ENCODE measurements around the gene DACH2. TPM values are rescaled to one million over a fixed set of nuclear protein-coding genes. Genes with fewer than 3 reads are reported as not detected.

Gene DACH2
- total RNA-seq, 4 donors from 2014 or later = 0.37 TPM; not detected in 3

DNA sequence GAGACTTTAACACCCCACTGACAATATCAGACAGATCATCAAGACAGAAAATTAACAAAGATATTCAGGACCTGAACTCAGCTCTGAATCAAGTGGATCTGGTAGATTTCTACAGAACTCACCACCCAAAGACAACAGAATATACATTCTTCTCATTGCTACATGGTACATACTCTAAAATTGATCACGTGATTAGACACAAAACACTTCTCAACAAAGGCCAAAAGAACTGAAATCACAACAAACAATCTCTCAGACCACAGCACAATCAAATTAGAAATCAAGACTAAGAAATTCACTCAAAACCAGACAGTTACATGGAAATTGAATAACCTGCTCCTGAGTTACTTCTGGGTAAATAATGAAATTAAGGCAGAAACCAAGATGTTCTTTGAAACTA is 49.6 kb downstream of the DACH2 start:
- intact Hi-C loops (cut with DNase I; ENCODE audit: low total_unique reads) = no loop called here
- H3K27me3 ChIP-seq = no peaks in the 10 kb centered on the region

DNA sequence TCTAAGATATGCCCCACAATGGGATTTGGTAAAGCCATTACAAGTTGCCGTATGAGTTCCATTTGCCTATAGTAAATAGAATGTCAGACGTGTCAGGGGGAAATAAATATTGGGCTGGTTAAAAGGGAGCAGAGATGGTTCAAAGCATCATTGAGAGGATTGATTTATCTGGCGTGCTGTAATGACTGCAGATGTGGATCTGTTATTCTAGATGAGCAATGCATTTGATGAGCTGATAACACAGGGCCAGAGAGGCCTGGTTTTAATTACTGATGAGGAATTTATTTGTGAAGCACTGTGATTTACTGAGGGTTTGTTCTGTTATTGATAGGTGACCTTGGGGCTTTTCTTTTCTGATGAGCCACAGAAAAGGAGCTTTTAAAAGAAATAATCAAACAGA is 62.5 kb downstream of the DACH2 start:
- no peaks in the 10 kb centered on the region for H3K36me3 ChIP-seq
- no peak for DNase-seq
- no peaks in the 10 kb centered on the region for H3K27me3 ChIP-seq
- no peaks in the 10 kb centered on the region for H3K4me1 ChIP-seq
- in situ Hi-C loops (cut with MboI; ENCODE audit: low pct_ligation_motif_present in 1 of 4, low pct_unique_long_range_greater_than_20kb in 1 of 4, low sequenced_read_pairs in 3 of 4) (no loop called here), intact Hi-C loops (cut with DNase I; ENCODE audit: low total_unique reads) (no loop called here)
- no peak overlapping the region for H3K27ac ChIP-seq
- WGBS, 2 donors (ENCODE audit: low coverage in 1 of 2) = 28 to 40% methylated on average over 2 to 3 of the region's 3 CpGs
- no peak for TF ChIP-seq POLR2A (IDR thresholded peaks at IDR 0.05)
- TF ChIP-seq POLR2AphosphoS5 (IDR thresholded peaks at IDR 0.05) = no peak
- TF ChIP-seq, protein P1, sequence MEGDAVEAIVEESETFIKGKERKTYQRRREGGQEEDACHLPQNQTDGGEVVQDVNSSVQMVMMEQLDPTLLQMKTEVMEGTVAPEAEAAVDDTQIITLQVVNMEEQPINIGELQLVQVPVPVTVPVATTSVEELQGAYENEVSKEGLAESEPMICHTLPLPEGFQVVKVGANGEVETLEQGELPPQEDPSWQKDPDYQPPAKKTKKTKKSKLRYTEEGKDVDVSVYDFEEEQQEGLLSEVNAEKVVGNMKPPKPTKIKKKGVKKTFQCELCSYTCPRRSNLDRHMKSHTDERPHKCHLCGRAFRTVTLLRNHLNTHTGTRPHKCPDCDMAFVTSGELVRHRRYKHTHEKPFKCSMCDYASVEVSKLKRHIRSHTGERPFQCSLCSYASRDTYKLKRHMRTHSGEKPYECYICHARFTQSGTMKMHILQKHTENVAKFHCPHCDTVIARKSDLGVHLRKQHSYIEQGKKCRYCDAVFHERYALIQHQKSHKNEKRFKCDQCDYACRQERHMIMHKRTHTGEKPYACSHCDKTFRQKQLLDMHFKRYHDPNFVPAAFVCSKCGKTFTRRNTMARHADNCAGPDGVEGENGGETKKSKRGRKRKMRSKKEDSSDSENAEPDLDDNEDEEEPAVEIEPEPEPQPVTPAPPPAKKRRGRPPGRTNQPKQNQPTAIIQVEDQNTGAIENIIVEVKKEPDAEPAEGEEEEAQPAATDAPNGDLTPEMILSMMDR (IDR thresholded peaks at IDR 0.05) = no peak
- no peak for TF ChIP-seq EP300 (IDR thresholded peaks at IDR 0.05; ENCODE audit: low read depth)
- H3K4me3 ChIP-seq = no peak overlapping the region
- H3K9me3 ChIP-seq = no peaks in the 10 kb centered on the region

More for the DNA sequence above, 49.6 kb downstream of the DACH2 start:
- Histone ChIP-seq H3K9me3 (no peaks in the 10 kb centered on the region), H3K27ac (no peak overlapping the region), H3K36me3 (no peaks in the 10 kb centered on the region), H3K4me3 (no peak overlapping the region), H3K4me1 (no peaks in the 10 kb centered on the region)
- WGBS, 2 donors (ENCODE audit: low coverage in 1 of 2) = 48% methylated on average over 1 of the region's 1 CpG; no CpG with 5 or more reads in 1 of the 2 donors
- DNase-seq = no peak
- TF ChIP-seq POLR2AphosphoS5 (IDR thresholded peaks at IDR 0.05) = no peak
- TF ChIP-seq, protein P1 (IDR thresholded peaks at IDR 0.05) = no peak
- no peak for TF ChIP-seq POLR2A (IDR thresholded peaks at IDR 0.05)
- TF ChIP-seq EP300 (IDR thresholded peaks at IDR 0.05; ENCODE audit: low read depth) = no peak
- in situ Hi-C loops (cut with MboI; ENCODE audit: low pct_ligation_motif_present in 1 of 4, low pct_unique_long_range_greater_than_20kb in 1 of 4, low sequenced_read_pairs in 3 of 4) = no loop called here

DNA sequence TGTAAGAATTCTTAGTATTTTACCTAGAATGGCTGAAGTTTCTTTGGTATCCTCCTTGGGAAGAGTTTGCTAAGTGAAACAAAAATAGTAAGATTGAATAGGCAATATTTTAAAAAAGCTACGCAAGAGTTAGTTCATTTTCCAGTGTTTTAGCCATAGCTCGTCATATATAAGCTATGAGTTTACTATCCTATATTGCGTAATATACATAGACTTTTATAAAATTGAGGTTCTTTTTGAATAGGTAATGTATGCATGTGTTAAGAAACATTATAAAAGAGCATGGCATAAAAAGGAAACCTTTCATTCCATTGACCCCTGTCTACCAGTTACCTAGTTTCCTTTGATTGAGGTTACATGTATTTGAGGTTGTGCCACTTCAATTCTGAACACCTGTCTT is 67.0 kb downstream of the DACH2 start:
- no peak overlapping the region for H3K27ac ChIP-seq
- in situ Hi-C loops (cut with MboI; ENCODE audit: low pct_ligation_motif_present in 1 of 4, low pct_unique_long_range_greater_than_20kb in 1 of 4, low sequenced_read_pairs in 3 of 4) (no loop called here), intact Hi-C loops (cut with DNase I; ENCODE audit: low total_unique reads) (no loop called here)
- no peaks in the 10 kb centered on the region for H3K4me1 ChIP-seq
- no peak overlapping the region for H3K4me3 ChIP-seq
- DNase-seq = no peak
- no peak for TF ChIP-seq POLR2A (IDR thresholded peaks at IDR 0.05)
- TF ChIP-seq, protein P1 (IDR thresholded peaks at IDR 0.05) = no peak
- TF ChIP-seq POLR2AphosphoS5 (IDR thresholded peaks at IDR 0.05) = no peak
- no peak for TF ChIP-seq EP300 (IDR thresholded peaks at IDR 0.05; ENCODE audit: low read depth)
- H3K9me3 ChIP-seq = no peaks in the 10 kb centered on the region
- H3K36me3 ChIP-seq = no peaks in the 10 kb centered on the region
- WGBS, 2 donors (ENCODE audit: low coverage in 1 of 2) = 87 to 100% methylated on average over 2 to 3 of the region's 3 CpGs
- H3K27me3 ChIP-seq = no peaks in the 10 kb centered on the region

DNA sequence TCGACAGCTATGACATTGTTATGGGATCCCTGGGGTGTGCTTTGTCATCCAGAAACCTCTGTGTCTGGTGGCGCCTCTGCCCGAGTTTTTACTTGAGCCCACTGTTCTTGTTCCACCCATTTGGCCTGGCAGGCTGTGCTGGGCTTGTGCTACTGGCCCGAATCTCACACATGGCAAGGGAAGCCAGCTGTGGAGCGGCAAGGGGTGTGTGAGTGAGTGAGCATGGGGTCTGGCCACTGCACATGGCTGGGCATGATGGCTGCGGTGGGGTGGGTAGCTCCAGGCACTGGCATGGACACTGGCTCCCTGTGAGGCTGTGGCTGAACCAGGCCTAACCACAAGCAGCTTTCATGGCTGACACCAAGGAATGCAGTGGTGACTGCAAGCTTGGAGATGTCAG is 89.2 kb downstream of the DACH2 start:
- intact Hi-C loops (cut with DNase I; ENCODE audit: low total_unique reads) (no loop called here), in situ Hi-C loops (cut with MboI; ENCODE audit: low pct_ligation_motif_present in 1 of 4, low pct_unique_long_range_greater_than_20kb in 1 of 4, low sequenced_read_pairs in 3 of 4) (no loop called here)
- no peaks in the 10 kb centered on the region for H3K36me3 ChIP-seq
- no peaks in the 10 kb centered on the region for H3K27me3 ChIP-seq
- 66% methylated on average over 6 of the region's 6 CpGs; no CpG with 5 or more reads in 1 of the 2 donors for WGBS, 2 donors (ENCODE audit: low coverage in 1 of 2)
- H3K9me3 ChIP-seq = no peaks in the 10 kb centered on the region
- H3K4me1 ChIP-seq = no peaks in the 10 kb centered on the region
- no peak for DNase-seq
- H3K27ac ChIP-seq = no peak overlapping the region
- H3K4me3 ChIP-seq = no peak overlapping the region
- TF ChIP-seq, protein P1 (IDR thresholded peaks at IDR 0.05) = no peak
- TF ChIP-seq EP300 (IDR thresholded peaks at IDR 0.05; ENCODE audit: low read depth) (no peak), POLR2AphosphoS5 (IDR thresholded peaks at IDR 0.05) (no peak), POLR2A (IDR thresholded peaks at IDR 0.05) (no peak)

Data from transverse colon (tissue), 4 donors.